Peyer's patch (tissue), 4 donors: ENCODE measurements around the gene MCCC1.

Experiments used
- CTCF ChIP-seq, 6 experiments: fragments of 450-650 bp in 4 of 6; fragments of 200-600 bp in 2 of 6; sonication (generic) in 1 of 6; IDR thresholded peaks; one replicate each; pipeline ENCODE4 v1.5.1; 2017 to 2019; ENCODE audit warnings: antibody characterized with exemption in 6 of 6, mild to moderate bottlenecking in 3 of 6, moderate library complexity in 1 of 6
- POLR2A ChIP-seq, 2 donors: fragments of 450-650 bp; IDR thresholded peaks; one replicate each; pipeline ENCODE4 v1.5.1; 2017; ENCODE audit warnings: antibody characterized with exemption in 2 of 2, mild to moderate bottlenecking in 2 of 2, moderate library complexity in 2 of 2

- TF ChIP-seq CTCF (IDR thresholded peaks at IDR 0.05) (no peak), POLR2A (IDR thresholded peaks at IDR 0.05) (no peak)
Measured at GRCh38 chr3:183116025-183116614, 16.8 kb upstream of the MCCC1 start.
